ENCODE results near the gene WDFY4. TPM values are rescaled to one million over a fixed set of nuclear protein-coding genes. Genes with fewer than 3 reads are reported as not detected.

WDFY4 gene
- total and polyA plus RNA-seq, 4 experiments from 2014 or later, result 0.29 to 1.00 (median 0.81) TPM; not detected in 1

GRCh38 chr10:48690791-48691660, 6.4 kb downstream of the WDFY4 start:
- CTCF ChIA-PET (ENCODE audit: partially characterized antibody), result no interaction called here
- no peak overlapping the region for H3K4me3 Mint-ChIP-seq
- no peaks in the 10 kb centered on the region for H3K4me1 Mint-ChIP-seq
- no peak for DNase-seq
- Histone ChIP-seq H3K36me3 (ENCODE audit: insufficient read depth, low read length) (no peaks in the 10 kb centered on the region), H3K4me1 (ENCODE audit: insufficient read depth, low read length) (no peaks in the 10 kb centered on the region), H3K9me3 (ENCODE audit: control insufficient read depth in 1 of 2, low read length in 2 of 2) (no peaks in the 10 kb centered on the region), H3K27me3 (ENCODE audit: insufficient read depth, low read length) (no peaks in the 10 kb centered on the region), H3K27ac (ENCODE audit: low read depth, low read length) (no peak overlapping the region), H3K4me3 (ENCODE audit: low read length in 2 of 2) (no peak overlapping the region)
- intact Hi-C loops (cut with micrococcal nuclease), result no loop called here
- POLR2A ChIA-PET (ENCODE audit: partially characterized antibody), result no interaction called here
- peaks cover 4 to 6% of the 10 kb centered on the region in 2 donors for H3K27me3 Mint-ChIP-seq
- H3K36me3 Mint-ChIP-seq, result no peaks in the 10 kb centered on the region
- no peaks in the 10 kb centered on the region for H3K9me3 Mint-ChIP-seq
- H3K27ac Mint-ChIP-seq, result no peak overlapping the region

- no peaks in the 10 kb centered on the region for H3K36me3 ChIP-seq (ENCODE audit: insufficient read depth, low read length)
- no peaks in the 10 kb centered on the region for H3K27me3 ChIP-seq (ENCODE audit: insufficient read depth, low read length)
- no peaks in the 10 kb centered on the region for H3K4me1 ChIP-seq (ENCODE audit: insufficient read depth, low read length)
- H3K4me3 ChIP-seq (ENCODE audit: low read length in 2 of 2), result no peak overlapping the region
- no peaks in the 10 kb centered on the region for H3K9me3 Mint-ChIP-seq
- H3K36me3 Mint-ChIP-seq, result no peaks in the 10 kb centered on the region
- no peak overlapping the region for H3K4me3 Mint-ChIP-seq
- no peaks in the 10 kb centered on the region for H3K9me3 ChIP-seq (ENCODE audit: control insufficient read depth in 1 of 2, low read length in 2 of 2)
- H3K27me3 Mint-ChIP-seq, result peaks cover 3 to 4% of the 10 kb centered on the region in 2 donors
- POLR2A ChIA-PET (ENCODE audit: partially characterized antibody), result no interaction called here
- CTCF ChIA-PET (ENCODE audit: partially characterized antibody), result no interaction called here
- DNase-seq, result no peak
- H3K4me1 Mint-ChIP-seq, result no peaks in the 10 kb centered on the region
- H3K27ac Mint-ChIP-seq, result peak overlapping the region in 1 of 7 donors; percentile 9
- intact Hi-C loops (cut with micrococcal nuclease), result no loop called here
- H3K27ac ChIP-seq (ENCODE audit: low read depth, low read length), result no peak overlapping the region
These were observed 7.3 kb downstream of the WDFY4 start for GRCh38 chr10:48691812-48692528.

- Mint-ChIP-seq H3K36me3 (no peaks in the 10 kb centered on the region), H3K4me1 (no peaks in the 10 kb centered on the region), H3K4me3 (no peak overlapping the region), H3K27ac (no peak overlapping the region), H3K9me3 (no peaks in the 10 kb centered on the region), H3K27me3 (peaks cover 2 to 4% of the 10 kb centered on the region in 2 donors)
- H3K27me3 ChIP-seq (ENCODE audit: insufficient read depth, low read length), result no peaks in the 10 kb centered on the region
- H3K9me3 ChIP-seq (ENCODE audit: control insufficient read depth in 1 of 2, low read length in 2 of 2), result no peaks in the 10 kb centered on the region
- H3K27ac ChIP-seq (ENCODE audit: low read depth, low read length), result no peak overlapping the region
- intact Hi-C loops (cut with micrococcal nuclease), result no loop called here
- ChIA-PET CTCF (ENCODE audit: partially characterized antibody) (interaction anchor here (1.0 kb wide), 1 partner anchor 715 kb away, joined by 3 read pairs; no protein-coding TSS in a partner anchor), POLR2A (ENCODE audit: partially characterized antibody) (no interaction called here)
- no peaks in the 10 kb centered on the region for H3K36me3 ChIP-seq (ENCODE audit: insufficient read depth, low read length)
- DNase-seq, result no peak
- no peaks in the 10 kb centered on the region for H3K4me1 ChIP-seq (ENCODE audit: insufficient read depth, low read length)
- H3K4me3 ChIP-seq (ENCODE audit: low read length in 2 of 2), result no peak overlapping the region
These were observed 8.1 kb downstream of the WDFY4 start for GRCh38 chr10:48692748-48693147.

GRCh38 chr10:48693206-48693605, 8.5 kb downstream of the WDFY4 start:
- Histone ChIP-seq H3K36me3 (ENCODE audit: insufficient read depth, low read length) (no peaks in the 10 kb centered on the region), H3K27me3 (ENCODE audit: insufficient read depth, low read length) (no peaks in the 10 kb centered on the region), H3K4me3 (ENCODE audit: low read length in 2 of 2) (no peak overlapping the region), H3K4me1 (ENCODE audit: insufficient read depth, low read length) (no peaks in the 10 kb centered on the region), H3K9me3 (ENCODE audit: control insufficient read depth in 1 of 2, low read length in 2 of 2) (no peaks in the 10 kb centered on the region), H3K27ac (ENCODE audit: low read depth, low read length) (no peak overlapping the region)
- CTCF ChIA-PET (ENCODE audit: partially characterized antibody), result interaction anchor here (1.0 kb wide), 1 partner anchor 714 kb away, joined by 3 read pairs; no protein-coding TSS in a partner anchor
- POLR2A ChIA-PET (ENCODE audit: partially characterized antibody), result no interaction called here
- intact Hi-C loops (cut with micrococcal nuclease), result no loop called here
- H3K4me1 Mint-ChIP-seq, result no peaks in the 10 kb centered on the region
- no peak for DNase-seq
- H3K27me3 Mint-ChIP-seq, result peaks cover 2 to 4% of the 10 kb centered on the region in 2 donors
- no peaks in the 10 kb centered on the region for H3K9me3 Mint-ChIP-seq
- no peak overlapping the region for H3K4me3 Mint-ChIP-seq
- H3K36me3 Mint-ChIP-seq, result no peaks in the 10 kb centered on the region
- H3K27ac Mint-ChIP-seq, result no peak overlapping the region

GRCh38 chr10:48694371-48695030, 9.8 kb downstream of the WDFY4 start:
- H3K27me3 Mint-ChIP-seq, result peaks cover 2 to 4% of the 10 kb centered on the region in 2 donors
- Histone ChIP-seq H3K4me1 (ENCODE audit: insufficient read depth, low read length) (no peaks in the 10 kb centered on the region), H3K27me3 (ENCODE audit: insufficient read depth, low read length) (no peaks in the 10 kb centered on the region), H3K36me3 (ENCODE audit: insufficient read depth, low read length) (no peaks in the 10 kb centered on the region), H3K9me3 (ENCODE audit: control insufficient read depth in 1 of 2, low read length in 2 of 2) (no peaks in the 10 kb centered on the region), H3K4me3 (ENCODE audit: low read length in 2 of 2) (no peak overlapping the region), H3K27ac (ENCODE audit: low read depth, low read length) (no peak overlapping the region)
- peak overlapping the region in 1 of 8 donors; percentile 64 for H3K4me3 Mint-ChIP-seq
- ChIA-PET POLR2A (ENCODE audit: partially characterized antibody) (no interaction called here), CTCF (ENCODE audit: partially characterized antibody) (interaction anchor here (1.3 kb wide), 1 partner anchor 38 kb away, joined by 3 read pairs; no protein-coding TSS in a partner anchor)
- H3K27ac Mint-ChIP-seq, result no peak overlapping the region
- intact Hi-C loops (cut with micrococcal nuclease), result no loop called here
- no peak for DNase-seq
- H3K36me3 Mint-ChIP-seq, result no peaks in the 10 kb centered on the region
- H3K9me3 Mint-ChIP-seq, result no peaks in the 10 kb centered on the region
- no peaks in the 10 kb centered on the region for H3K4me1 Mint-ChIP-seq

GRCh38 chr10:48695636-48696534, 11.2 kb downstream of the WDFY4 start:
- Histone ChIP-seq H3K4me3 (ENCODE audit: low read length in 2 of 2) (no peak overlapping the region), H3K27me3 (ENCODE audit: insufficient read depth, low read length) (no peaks in the 10 kb centered on the region), H3K36me3 (ENCODE audit: insufficient read depth, low read length) (no peaks in the 10 kb centered on the region), H3K9me3 (ENCODE audit: control insufficient read depth in 1 of 2, low read length in 2 of 2) (no peaks in the 10 kb centered on the region), H3K4me1 (ENCODE audit: insufficient read depth, low read length) (no peaks in the 10 kb centered on the region), H3K27ac (ENCODE audit: low read depth, low read length) (no peak overlapping the region)
- intact Hi-C loops (cut with micrococcal nuclease), result no loop called here
- Mint-ChIP-seq H3K9me3 (no peaks in the 10 kb centered on the region), H3K4me3 (no peak overlapping the region), H3K27ac (no peak overlapping the region), H3K4me1 (no peaks in the 10 kb centered on the region), H3K27me3 (peaks cover 3 to 5% of the 10 kb centered on the region in 2 donors), H3K36me3 (no peaks in the 10 kb centered on the region)
- POLR2A ChIA-PET (ENCODE audit: partially characterized antibody), result no interaction called here
- no peak for DNase-seq
- CTCF ChIA-PET (ENCODE audit: partially characterized antibody), result interaction anchor here (1.3 kb wide), 1 partner anchor 39 kb away, joined by 3 read pairs; no protein-coding TSS in a partner anchor

All from CD4-positive, alpha-beta memory T cell (primary cell).